ENCODE data around the gene PTPRA. TPM values are rescaled to one million over a fixed set of nuclear protein-coding genes. Genes with fewer than 3 reads are reported as not detected.
A peak's percentile ranks its signal among the peaks of the same experiment; 100 is the strongest.

The PTPRA gene
- total RNA-seq, 1 experiment from 2014 or later, result 22.1 TPM

- no peak for DNase-seq
- H3K4me3 ChIP-seq (ENCODE audit: insufficient read depth, low read depth, low read length), result no peak overlapping the region
These were observed 3.9 kb upstream of the PTPRA start for GRCh38 chr20:2869381-2869780.

GRCh38 chr20:2871111-2871465 lies 2.2 kb upstream of the PTPRA start:
- no peak for DNase-seq
- H3K36me3 ChIP-seq (replicated peaks; ENCODE audit: control insufficient read depth, insufficient read depth, low read length), result no peaks in the 10 kb centered on the region
- no peak overlapping the region for H3K4me3 ChIP-seq (ENCODE audit: insufficient read depth, low read depth, low read length)
- H3K27me3 ChIP-seq (ENCODE audit: control insufficient read depth, insufficient read depth, low read length), result peaks cover 20% of the 10 kb centered on the region

More at GRCh38 chr20:2869381-2869780, 3.9 kb upstream of the PTPRA start:
- Histone ChIP-seq H3K27me3 (ENCODE audit: control insufficient read depth, insufficient read depth, low read length) (peaks cover 20% of the 10 kb centered on the region), H3K36me3 (replicated peaks; ENCODE audit: control insufficient read depth, insufficient read depth, low read length) (no peaks in the 10 kb centered on the region)

GRCh38 chr20:2871661-2872458 lies 1.4 kb upstream of the PTPRA start:
- DNase-seq, result peak; percentile 70
- H3K27me3 ChIP-seq (ENCODE audit: control insufficient read depth, insufficient read depth, low read length), result peaks cover 20% of the 10 kb centered on the region
- peak overlapping the region; percentile 69 for H3K4me3 ChIP-seq (ENCODE audit: insufficient read depth, low read depth, low read length)
- H3K36me3 ChIP-seq (replicated peaks; ENCODE audit: control insufficient read depth, insufficient read depth, low read length), result no peaks in the 10 kb centered on the region

GRCh38 chr20:2872459-2873009 lies 747 bp upstream of the PTPRA start:
- Histone ChIP-seq H3K36me3 (replicated peaks; ENCODE audit: control insufficient read depth, insufficient read depth, low read length) (no peaks in the 10 kb centered on the region), H3K27me3 (ENCODE audit: control insufficient read depth, insufficient read depth, low read length) (peaks cover 20% of the 10 kb centered on the region), H3K4me3 (ENCODE audit: insufficient read depth, low read depth, low read length) (peak overlapping the region; percentile 69)
- DNase-seq, result peak; percentile 85

GRCh38 chr20:2873747-2874041 lies 413 bp downstream of the PTPRA start:
- Histone ChIP-seq H3K27me3 (ENCODE audit: control insufficient read depth, insufficient read depth, low read length) (peaks cover 20% of the 10 kb centered on the region), H3K4me3 (ENCODE audit: insufficient read depth, low read depth, low read length) (peak overlapping the region; percentile 75), H3K36me3 (replicated peaks; ENCODE audit: control insufficient read depth, insufficient read depth, low read length) (no peaks in the 10 kb centered on the region)
- DNase-seq, result peak; percentile 88

GRCh38 chr20:2874456-2874855 lies 1.2 kb downstream of the PTPRA start:
- H3K4me3 ChIP-seq (ENCODE audit: insufficient read depth, low read depth, low read length), result peak overlapping the region; percentile 75
- no peak for DNase-seq
- H3K36me3 ChIP-seq (replicated peaks; ENCODE audit: control insufficient read depth, insufficient read depth, low read length), result no peaks in the 10 kb centered on the region
- H3K27me3 ChIP-seq (ENCODE audit: control insufficient read depth, insufficient read depth, low read length), result peaks cover 20% of the 10 kb centered on the region

GRCh38 chr20:2875690-2876203 lies 2.5 kb downstream of the PTPRA start:
- H3K27me3 ChIP-seq (ENCODE audit: control insufficient read depth, insufficient read depth, low read length), result peaks cover 20% of the 10 kb centered on the region
- DNase-seq, result no peak
- no peaks in the 10 kb centered on the region for H3K36me3 ChIP-seq (replicated peaks; ENCODE audit: control insufficient read depth, insufficient read depth, low read length)
- H3K4me3 ChIP-seq (ENCODE audit: insufficient read depth, low read depth, low read length), result no peak overlapping the region

- H3K27me3 ChIP-seq (ENCODE audit: control insufficient read depth, insufficient read depth, low read length), result no peaks in the 10 kb centered on the region
- DNase-seq, result no peak
- no peaks in the 10 kb centered on the region for H3K36me3 ChIP-seq (replicated peaks; ENCODE audit: control insufficient read depth, insufficient read depth, low read length)
- H3K4me3 ChIP-seq (ENCODE audit: insufficient read depth, low read depth, low read length), result no peak overlapping the region
These were observed 5.2 kb downstream of the PTPRA start for GRCh38 chr20:2878515-2878914.

- Histone ChIP-seq H3K27me3 (ENCODE audit: control insufficient read depth, insufficient read depth, low read length) (no peaks in the 10 kb centered on the region), H3K4me3 (ENCODE audit: insufficient read depth, low read depth, low read length) (no peak overlapping the region), H3K36me3 (replicated peaks; ENCODE audit: control insufficient read depth, insufficient read depth, low read length) (no peaks in the 10 kb centered on the region)
- DNase-seq, result no peak
These were observed 5.9 kb downstream of the PTPRA start for GRCh38 chr20:2879146-2879545.

GRCh38 chr20:2880650-2881049 lies 7.4 kb downstream of the PTPRA start:
- no peak for DNase-seq
- Histone ChIP-seq H3K27me3 (ENCODE audit: control insufficient read depth, insufficient read depth, low read length) (no peaks in the 10 kb centered on the region), H3K36me3 (replicated peaks; ENCODE audit: control insufficient read depth, insufficient read depth, low read length) (no peaks in the 10 kb centered on the region), H3K4me3 (ENCODE audit: insufficient read depth, low read depth, low read length) (no peak overlapping the region)

GRCh38 chr20:2883726-2884637 lies 10.7 kb downstream of the PTPRA start:
- no peak for DNase-seq
- Histone ChIP-seq H3K36me3 (replicated peaks; ENCODE audit: control insufficient read depth, insufficient read depth, low read length) (no peaks in the 10 kb centered on the region), H3K27me3 (ENCODE audit: control insufficient read depth, insufficient read depth, low read length) (no peaks in the 10 kb centered on the region), H3K4me3 (ENCODE audit: insufficient read depth, low read depth, low read length) (no peak overlapping the region)

GRCh38 chr20:2887715-2888114 lies 14.4 kb downstream of the PTPRA start:
- no peaks in the 10 kb centered on the region for H3K27me3 ChIP-seq (ENCODE audit: control insufficient read depth, insufficient read depth, low read length)
- no peak for DNase-seq
- no peak overlapping the region for H3K4me3 ChIP-seq (ENCODE audit: insufficient read depth, low read depth, low read length)
- no peaks in the 10 kb centered on the region for H3K36me3 ChIP-seq (replicated peaks; ENCODE audit: control insufficient read depth, insufficient read depth, low read length)

- Histone ChIP-seq H3K4me3 (ENCODE audit: insufficient read depth, low read depth, low read length) (no peak overlapping the region), H3K27me3 (ENCODE audit: control insufficient read depth, insufficient read depth, low read length) (no peaks in the 10 kb centered on the region), H3K36me3 (replicated peaks; ENCODE audit: control insufficient read depth, insufficient read depth, low read length) (no peaks in the 10 kb centered on the region)
- no peak for DNase-seq
These were observed 15.1 kb downstream of the PTPRA start for GRCh38 chr20:2888224-2888955.

- H3K27me3 ChIP-seq (ENCODE audit: control insufficient read depth, insufficient read depth, low read length), result no peaks in the 10 kb centered on the region
- H3K36me3 ChIP-seq (replicated peaks; ENCODE audit: control insufficient read depth, insufficient read depth, low read length), result no peaks in the 10 kb centered on the region
- DNase-seq, result no peak
- H3K4me3 ChIP-seq (ENCODE audit: insufficient read depth, low read depth, low read length), result no peak overlapping the region
These were observed 15.9 kb downstream of the PTPRA start for GRCh38 chr20:2889209-2889608.

All from H7 (cell line).